ENCODE measurements around the gene ALK. TPM values are rescaled to one million over a fixed set of nuclear protein-coding genes. Genes with fewer than 3 reads are reported as not detected.

ALK gene
- total RNA-seq, 1 donor from 2014 or later, result 2.0 TPM

- DNase-seq (ENCODE audit: low spot score in 2 of 2), result no peak
- FAIRE-seq, result no peak
Observed at GRCh38 chr2:29360016-29360784, 561.2 kb downstream of the ALK start.

DNA sequence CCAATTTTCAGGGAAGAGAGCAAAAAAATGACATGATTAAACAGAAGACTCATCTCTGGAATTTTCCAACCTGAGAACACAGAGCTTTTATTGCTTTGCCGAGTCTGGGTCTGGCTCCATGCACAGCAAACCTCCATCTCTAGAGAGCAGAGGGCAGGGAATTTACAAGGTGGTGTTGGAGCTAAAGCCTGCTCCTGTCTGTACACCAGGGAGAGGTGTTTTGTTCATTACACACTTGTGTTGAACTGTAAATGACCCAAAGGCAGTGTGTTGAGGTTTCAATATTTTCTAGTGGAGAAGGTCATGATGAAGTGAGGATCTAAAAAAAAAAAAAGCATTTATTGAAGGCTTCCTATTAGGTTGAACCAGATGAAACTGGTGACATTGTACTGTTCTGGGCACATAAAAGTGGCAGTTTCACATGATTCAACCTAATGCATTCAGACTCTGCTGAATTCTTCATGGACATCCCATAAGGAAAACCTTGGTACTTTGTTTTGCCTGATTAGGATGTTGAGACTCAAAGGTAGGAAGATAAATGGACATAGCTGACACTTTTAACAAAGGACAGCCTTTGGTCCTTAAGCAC, 567.9 kb downstream of the ALK start:
- DNase-seq (ENCODE audit: low spot score in 2 of 2) (no peak), FAIRE-seq (no peak)

DNA sequence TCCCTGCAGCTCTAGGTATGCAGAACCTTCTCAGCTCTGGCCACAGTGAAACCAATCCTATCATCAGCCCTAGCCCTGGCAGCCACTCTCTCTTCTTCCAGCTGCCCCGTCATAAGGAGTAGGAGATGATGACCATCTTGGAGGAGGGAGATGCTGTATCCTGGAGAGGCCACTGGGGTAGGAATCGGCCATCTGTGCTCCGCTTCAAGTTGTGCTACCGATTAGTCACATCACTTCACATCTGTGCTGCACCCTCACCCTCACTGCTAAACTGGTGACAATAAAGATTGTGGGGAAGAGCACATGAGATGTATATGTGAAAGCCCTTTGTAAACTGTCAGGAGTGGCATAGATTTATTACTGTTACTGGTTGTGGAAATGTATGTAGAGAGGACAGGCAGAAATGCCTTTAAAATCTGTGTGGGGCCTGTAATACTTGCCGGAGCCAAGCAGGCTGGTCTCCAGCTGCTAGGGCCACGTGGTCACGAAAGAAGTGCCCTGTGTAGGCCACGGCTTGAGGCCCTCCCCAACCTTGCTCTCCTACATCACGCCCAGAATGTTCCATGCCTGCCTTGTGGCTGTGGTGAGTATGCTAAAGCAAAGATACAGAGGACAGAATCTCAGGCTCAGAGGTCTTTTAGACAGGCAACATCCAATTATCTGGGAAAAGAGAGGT, 569.3 kb downstream of the ALK start:
- FAIRE-seq (no peak), DNase-seq (ENCODE audit: low spot score in 2 of 2) (no peak)

DNA sequence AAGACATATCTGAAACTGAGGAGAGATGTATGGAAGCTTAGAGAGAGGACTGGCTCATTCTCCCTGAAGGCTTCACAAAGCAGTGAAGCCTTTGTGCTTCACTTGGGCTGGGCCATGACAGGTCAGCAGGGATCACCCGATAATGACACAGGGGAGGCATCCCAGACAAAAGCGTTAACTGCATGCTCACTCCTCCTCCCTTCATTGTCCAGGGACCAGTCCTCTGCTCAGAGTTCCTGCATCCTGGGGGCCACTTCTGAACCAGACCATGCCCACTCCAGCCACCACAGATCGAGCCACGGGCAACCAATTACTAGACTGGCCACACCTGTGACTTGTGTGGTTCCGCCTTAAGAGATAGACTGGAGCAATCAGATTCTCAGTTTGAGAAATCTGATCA, 570.1 kb downstream of the ALK start:
- DNase-seq (ENCODE audit: low spot score in 2 of 2) (no peak), FAIRE-seq (no peak)

GRCh38 chr2:29349316-29350030, 571.9 kb downstream of the ALK start:
- FAIRE-seq, result no peak
- no peak for DNase-seq (ENCODE audit: low spot score in 2 of 2)

GRCh38 chr2:29347774-29348461, 573.5 kb downstream of the ALK start:
- DNase-seq (ENCODE audit: low spot score in 2 of 2), result no peak
- FAIRE-seq, result no peak

- DNase-seq (ENCODE audit: low spot score in 2 of 2), result no peak
- no peak for FAIRE-seq
Observed at GRCh38 chr2:29345236-29345635, 576.1 kb downstream of the ALK start.

DNA sequence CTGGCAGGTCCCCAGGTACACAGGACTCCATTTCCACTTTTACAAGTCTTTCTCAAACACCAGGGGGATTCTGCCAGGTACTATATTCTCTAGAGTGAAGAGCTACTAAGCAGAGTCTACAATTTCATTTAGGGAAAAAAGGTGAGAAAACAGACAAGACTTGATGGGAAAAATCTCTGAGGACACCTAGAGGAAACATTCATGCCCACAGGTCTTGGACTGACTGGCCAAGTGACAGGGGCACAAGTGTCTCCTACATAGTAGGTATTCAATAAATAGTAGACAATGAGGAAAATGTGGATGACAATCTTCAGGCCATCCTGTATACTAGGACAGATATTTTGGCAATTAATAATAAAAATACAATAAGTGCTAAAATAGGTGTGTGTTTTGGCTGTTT, 577.6 kb downstream of the ALK start:
- DNase-seq (ENCODE audit: low spot score in 2 of 2) (no peak), FAIRE-seq (no peak)

DNA sequence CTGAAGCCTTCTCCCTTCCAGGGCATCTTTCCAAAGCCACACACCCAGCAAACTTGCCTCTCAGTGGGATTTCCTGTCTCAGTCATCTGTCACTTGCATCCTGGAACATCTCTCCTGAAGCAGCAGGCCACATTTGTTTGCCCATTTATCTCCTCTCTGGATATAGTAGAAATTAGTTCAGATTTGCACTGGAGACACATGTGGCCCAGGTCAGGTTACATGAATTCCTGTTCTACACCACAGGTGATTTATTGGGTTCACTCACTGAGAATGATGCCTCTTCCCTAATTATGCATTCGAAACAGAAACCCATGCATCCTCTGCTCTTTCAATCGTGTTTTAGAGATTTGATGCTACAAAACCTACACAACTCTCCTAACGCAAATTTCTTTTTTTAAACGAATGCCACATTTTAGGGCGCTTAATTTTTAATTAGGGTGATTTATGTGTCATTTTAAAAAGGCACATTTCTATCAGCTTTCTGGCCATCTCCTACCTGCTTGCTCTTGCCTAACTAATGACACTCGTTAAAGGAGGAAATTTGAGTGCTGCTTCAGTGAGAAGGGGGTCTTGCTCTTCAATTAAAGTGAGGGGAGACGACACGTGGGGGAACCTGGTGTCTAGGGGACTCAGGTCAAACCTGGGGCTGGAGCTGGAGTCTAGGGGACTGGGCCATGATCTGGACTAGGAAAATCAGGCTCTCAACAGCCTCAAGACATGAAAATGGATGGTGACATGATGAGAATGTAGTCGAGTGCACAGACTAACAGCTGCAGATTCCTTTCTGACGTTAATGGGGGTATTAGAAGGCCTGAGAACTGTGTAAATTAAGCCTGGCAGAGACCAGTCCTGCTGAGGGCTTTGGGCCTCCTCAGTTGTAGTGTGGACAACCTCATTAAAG, 584.8 kb downstream of the ALK start:
- DNase-seq (ENCODE audit: low spot score in 2 of 2) (no peak), FAIRE-seq (no peak)

- no peak for FAIRE-seq
- no peak for DNase-seq (ENCODE audit: low spot score in 2 of 2)
Observed at GRCh38 chr2:29335396-29335795, 586.0 kb downstream of the ALK start.

GRCh38 chr2:29334706-29335105, 586.7 kb downstream of the ALK start:
- FAIRE-seq, result no peak

GRCh38 chr2:29332540-29332939, 588.8 kb downstream of the ALK start:
- FAIRE-seq, result no peak
- DNase-seq (ENCODE audit: low spot score in 2 of 2), result no peak

More at GRCh38 chr2:29334706-29335105, 586.7 kb downstream of the ALK start:
- DNase-seq (ENCODE audit: low spot score in 2 of 2), result no peak

DNA sequence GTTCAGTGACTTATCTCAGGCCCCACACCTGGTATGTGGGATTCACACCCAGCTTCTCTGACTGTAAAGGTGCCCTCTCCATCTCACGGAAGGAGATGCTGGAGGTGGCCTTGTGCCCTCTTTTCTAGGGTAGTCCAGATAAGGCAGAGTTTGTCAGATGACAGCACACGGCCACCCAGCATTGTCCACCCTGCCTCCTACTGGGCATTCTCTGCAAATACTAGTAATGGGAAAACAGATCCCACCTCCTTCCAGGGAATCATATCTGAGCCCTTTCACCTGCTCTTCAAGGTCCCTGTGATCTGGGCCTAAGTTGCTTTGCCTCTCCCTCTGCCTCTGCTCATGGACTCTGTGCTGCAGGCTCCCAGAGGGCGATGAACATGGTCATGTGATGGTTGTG, 591.5 kb downstream of the ALK start:
- FAIRE-seq (no peak), DNase-seq (ENCODE audit: low spot score in 2 of 2) (no peak)

DNA sequence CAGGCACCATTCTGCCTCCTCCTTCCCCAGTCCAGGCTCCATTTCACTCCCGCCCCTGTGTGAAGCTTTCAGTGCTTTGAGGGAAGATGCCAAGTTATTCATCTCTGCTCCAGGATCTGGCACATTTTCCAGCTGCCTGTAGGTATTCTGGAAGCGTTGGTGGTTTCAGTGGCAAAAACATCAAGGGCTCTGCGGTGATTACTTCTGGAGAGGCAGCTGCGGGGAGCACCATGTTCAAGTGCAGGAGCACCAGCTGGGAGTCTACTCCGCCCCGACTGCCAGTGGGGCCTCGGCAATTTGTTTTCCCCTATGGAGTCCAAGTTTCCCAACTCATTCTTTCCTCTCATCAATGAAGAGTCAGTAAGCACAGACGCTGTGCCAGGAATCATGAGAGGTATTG, 594.5 kb downstream of the ALK start:
- no peak for FAIRE-seq
- peak in 1 of 2 donors; percentile 22 for DNase-seq (ENCODE audit: low spot score in 2 of 2)

GRCh38 chr2:29325544-29325943, 595.8 kb downstream of the ALK start:
- DNase-seq (ENCODE audit: low spot score in 2 of 2) (no peak), FAIRE-seq (no peak)

GRCh38 chr2:29323961-29324360, 597.4 kb downstream of the ALK start:
- FAIRE-seq (no peak), DNase-seq (ENCODE audit: low spot score in 2 of 2) (no peak)

DNA sequence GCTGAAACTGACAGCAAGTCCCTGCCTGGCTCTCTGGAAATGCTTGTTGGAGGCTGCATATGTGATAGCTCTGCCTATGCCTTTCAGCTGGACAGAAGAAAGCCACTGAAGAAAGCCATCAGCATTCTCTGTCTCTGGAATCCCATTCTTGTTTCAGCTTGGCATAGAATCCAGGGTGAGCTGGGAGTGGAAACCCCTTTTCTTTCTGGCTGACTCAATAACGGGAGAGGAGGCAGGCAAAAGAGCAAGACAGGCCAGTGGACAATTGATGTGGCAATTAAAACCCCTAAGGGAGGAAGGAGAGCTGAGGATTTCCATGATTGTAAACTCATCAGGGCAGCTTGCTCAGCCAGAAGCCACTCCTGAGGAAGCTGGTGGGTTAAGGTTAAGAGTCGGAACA, 598.1 kb downstream of the ALK start:
- FAIRE-seq, result no peak
- no peak for DNase-seq (ENCODE audit: low spot score in 2 of 2)

GRCh38 chr2:29322011-29322410, 599.4 kb downstream of the ALK start:
- DNase-seq (ENCODE audit: low spot score in 2 of 2) (no peak), FAIRE-seq (no peak)

DNA sequence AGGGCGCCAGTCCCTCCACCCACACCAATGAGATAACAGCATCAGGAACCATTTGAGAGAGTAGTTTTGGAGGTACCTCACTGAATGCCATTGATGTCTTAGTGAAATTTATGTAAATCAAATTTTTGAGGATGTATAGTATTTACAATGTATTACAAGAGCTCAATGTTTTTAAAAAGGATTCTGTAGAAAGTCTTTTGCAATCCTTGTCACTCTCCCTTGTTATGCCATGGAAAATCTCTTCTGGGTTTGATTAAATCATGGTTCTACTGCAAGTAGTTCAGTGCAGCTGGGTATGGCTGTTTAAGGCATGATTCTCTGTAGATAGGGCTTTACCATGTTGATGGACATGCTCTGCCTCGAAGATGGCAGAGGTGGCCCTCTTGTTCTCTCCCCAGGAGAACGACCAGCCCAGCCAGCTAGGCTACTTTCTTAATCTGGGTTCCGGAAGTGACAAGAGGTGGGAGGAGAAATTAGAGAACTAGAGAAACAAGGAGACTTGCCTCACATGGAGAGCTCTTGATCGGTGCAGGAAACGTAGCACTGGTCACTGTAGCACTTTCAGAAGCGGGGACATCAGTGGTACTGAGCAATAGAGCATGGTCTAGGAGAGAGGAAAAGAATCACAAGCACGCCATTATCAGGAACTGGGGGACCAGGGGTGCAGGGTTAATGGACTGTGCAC, 603.4 kb downstream of the ALK start:
- DNase-seq (ENCODE audit: low spot score in 2 of 2), result no peak
- no peak for FAIRE-seq
